ENCODE measurements around the gene RBPJL.
"Not testable (repeated sequence)": the region's sequence is repeated elsewhere in the genome, so short reads cannot be mapped to it uniquely, and the experiment has no call there.

Gene RBPJL

DNA sequence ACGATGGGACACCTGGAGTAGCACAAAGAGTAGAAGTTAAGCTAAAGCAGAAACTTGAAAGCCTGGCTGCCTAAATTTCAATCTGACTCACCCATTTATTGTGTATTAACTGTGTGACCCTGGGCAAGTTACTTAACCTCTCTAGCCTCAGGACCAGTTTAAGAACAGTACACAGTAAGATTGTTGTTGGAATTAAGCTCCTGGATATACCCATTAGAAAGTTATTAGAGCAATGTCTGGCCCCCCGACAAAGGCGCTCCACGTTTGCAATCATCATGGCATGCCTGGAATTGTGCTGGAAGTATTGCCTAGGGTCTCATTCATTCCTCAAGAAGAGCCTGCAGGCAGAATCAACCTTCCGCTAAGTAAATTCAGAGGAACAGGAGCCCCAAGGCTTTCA, 40.2 kb downstream of the RBPJL start:
- TF ChIP-seq CTCF (IDR thresholded peaks at IDR 0.05): no peak
- H3K4me2 ChIP-seq (ENCODE audit: low read length): peak overlapping the region; percentile 92
- peaks cover 36% of the 10 kb centered on the region for H3K4me1 ChIP-seq
- H3K27me3 ChIP-seq (ENCODE audit: control insufficient read depth, insufficient read depth, low read length): no peaks in the 10 kb centered on the region
- peak overlapping the region; percentile 75 for H3K4me3 ChIP-seq (ENCODE audit: low read depth, low read length)
- no peak overlapping the region for H2AFZ ChIP-seq
- H3K9ac ChIP-seq: no peak overlapping the region
- H3K27ac ChIP-seq: no peak overlapping the region
- H3K9me3 ChIP-seq (ENCODE audit: control insufficient read depth, low read length): no peaks in the 10 kb centered on the region
- H3K36me3 ChIP-seq (ENCODE audit: control insufficient read depth, insufficient read depth, low read length): no peaks in the 10 kb centered on the region
- no peaks in the 10 kb centered on the region for H3K79me2 ChIP-seq

- Histone ChIP-seq H3K4me2 (ENCODE audit: low read length) (peak overlapping the region; percentile 92), H3K79me2 (no peaks in the 10 kb centered on the region), H3K27me3 (ENCODE audit: control insufficient read depth, insufficient read depth, low read length) (no peaks in the 10 kb centered on the region), H3K9ac (peak overlapping the region; percentile 56), H3K9me3 (ENCODE audit: control insufficient read depth, low read length) (no peaks in the 10 kb centered on the region), H3K4me3 (ENCODE audit: low read depth, low read length) (peak overlapping the region; percentile 75), H3K4me1 (peaks cover 31% of the 10 kb centered on the region), H3K27ac (peak overlapping the region; percentile 34), H3K36me3 (ENCODE audit: control insufficient read depth, insufficient read depth, low read length) (no peaks in the 10 kb centered on the region), H2AFZ (peak overlapping the region; percentile 87)
- no peak for TF ChIP-seq CTCF (IDR thresholded peaks at IDR 0.05)
Observed at GRCh38 chr20:45347297-45347935, 40.8 kb downstream of the RBPJL start.

DNA sequence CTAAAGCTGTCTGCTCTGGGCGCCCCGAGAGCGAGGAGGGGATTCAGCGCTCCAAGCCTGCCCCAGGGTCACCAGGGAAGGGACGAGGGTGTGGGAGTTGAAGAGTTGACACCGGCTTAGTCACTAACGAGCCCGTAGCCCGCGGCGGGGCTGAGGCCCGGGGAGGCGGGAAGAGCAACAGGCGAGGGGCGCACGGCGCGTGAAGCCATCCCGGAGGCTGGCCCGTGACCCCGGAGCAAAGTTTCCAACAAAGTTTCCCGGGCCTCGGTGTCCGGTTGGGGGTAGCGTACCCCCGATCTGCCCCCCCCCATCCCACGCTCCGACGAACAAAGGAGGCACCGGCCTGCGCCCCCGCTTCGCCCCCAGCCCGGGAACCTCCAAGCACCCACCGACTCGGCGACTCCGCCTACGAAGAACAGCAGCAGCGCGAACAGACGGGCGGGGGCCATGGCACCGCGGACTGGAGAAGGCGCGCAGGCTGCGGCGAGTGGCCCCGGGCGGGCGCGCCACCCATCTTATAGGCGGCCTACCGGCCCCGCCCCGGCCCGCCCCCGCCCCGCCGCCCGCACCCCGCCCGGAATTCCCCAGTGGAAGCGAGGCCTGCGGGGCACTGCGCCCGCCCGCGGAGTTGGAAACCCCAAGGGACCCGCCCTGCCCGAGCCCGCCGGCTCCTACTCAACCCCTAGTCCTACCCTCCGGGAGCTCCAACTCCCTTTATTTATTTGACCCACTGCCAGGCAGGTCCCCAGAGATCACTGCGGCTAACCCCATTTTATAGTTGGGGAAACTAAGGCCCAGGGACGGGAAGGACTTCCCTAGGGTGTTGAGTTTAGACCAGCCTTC, 41.5 kb downstream of the RBPJL start, which contains the start of gene SDC4:
SDC4 (minus strand) TSS at position 489 of the 843 bp plus-strand sequence; CDS start at position 449, 40 bp downstream.
- Histone ChIP-seq H3K4me2 (ENCODE audit: low read length) (peak within 1 kb of the TSS; percentile 92), H3K4me1 (peaks cover 23% of the 10 kb centered on the region), H3K4me3 (ENCODE audit: low read depth, low read length) (peak within 1 kb of the TSS; percentile 75), H3K9me3 (ENCODE audit: control insufficient read depth, low read length) (no peaks in the 10 kb centered on the region), H3K9ac (peak within 1 kb of the TSS; percentile 56), H3K36me3 (ENCODE audit: control insufficient read depth, insufficient read depth, low read length) (no peaks in the 10 kb centered on the region), H3K27me3 (ENCODE audit: control insufficient read depth, insufficient read depth, low read length) (no peaks in the 10 kb centered on the region), H3K27ac (peak within 1 kb of the TSS; percentile 34), H2AFZ (peak within 1 kb of the TSS; percentile 87), H3K79me2 (no peaks in the 10 kb centered on the region)
- no peak for TF ChIP-seq CTCF (IDR thresholded peaks at IDR 0.05)

DNA sequence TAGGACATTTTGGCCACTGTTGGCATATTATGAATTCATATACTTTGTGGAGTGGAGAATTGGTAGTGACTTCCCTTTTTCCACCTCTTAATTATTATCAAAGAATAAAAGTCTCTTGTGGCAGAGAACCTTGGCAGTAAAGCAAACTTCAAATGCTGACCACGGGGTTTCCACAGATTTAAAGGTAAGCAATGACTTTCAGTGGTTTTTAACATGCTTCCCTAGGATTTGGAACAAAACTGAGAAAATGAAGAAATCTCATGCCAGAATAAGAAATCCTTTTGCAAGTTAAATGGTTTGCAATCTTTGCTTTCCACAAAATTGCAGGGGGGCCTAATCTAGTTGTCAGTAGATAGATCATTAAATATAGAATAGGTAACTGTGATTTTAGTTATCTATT, 43.6 kb downstream of the RBPJL start:
- TF ChIP-seq CTCF (IDR thresholded peaks at IDR 0.05): no peak
- Histone ChIP-seq H3K9me3 (ENCODE audit: control insufficient read depth, low read length) (no peaks in the 10 kb centered on the region), H3K79me2 (no peaks in the 10 kb centered on the region), H3K4me1 (peaks cover 10% of the 10 kb centered on the region), H3K4me3 (ENCODE audit: low read depth, low read length) (no peak overlapping the region), H3K27me3 (ENCODE audit: control insufficient read depth, insufficient read depth, low read length) (no peaks in the 10 kb centered on the region), H3K9ac (no peak overlapping the region), H3K4me2 (ENCODE audit: low read length) (no peak overlapping the region), H2AFZ (peak overlapping the region; percentile 16), H3K36me3 (ENCODE audit: control insufficient read depth, insufficient read depth, low read length) (no peaks in the 10 kb centered on the region), H3K27ac (no peak overlapping the region)

DNA sequence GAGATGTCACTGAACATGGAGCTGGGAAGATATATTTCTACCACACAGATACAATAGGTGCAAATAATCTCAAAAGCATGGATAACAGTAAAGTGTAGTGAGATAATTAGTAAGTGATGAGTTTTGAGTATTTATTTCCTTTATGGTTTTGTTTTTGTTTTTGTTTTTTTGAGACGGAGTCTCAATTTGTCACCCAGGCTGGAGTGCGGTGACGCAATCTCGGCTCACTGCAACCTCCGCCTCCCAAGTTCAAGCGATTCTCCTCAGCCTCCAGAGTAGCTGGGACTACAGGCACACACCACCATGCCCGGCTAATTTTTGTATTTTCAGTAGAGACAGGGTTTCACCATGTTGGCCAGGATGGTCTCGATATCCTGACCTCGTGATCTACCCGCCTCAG, 44.2 kb downstream of the RBPJL start:
- not testable (repeated sequence) for H3K4me2 ChIP-seq (ENCODE audit: low read length); H3K9ac ChIP-seq; H3K27ac ChIP-seq; H3K36me3 ChIP-seq (ENCODE audit: control insufficient read depth, insufficient read depth, low read length); H3K4me1 ChIP-seq; H3K79me2 ChIP-seq; H3K27me3 ChIP-seq (ENCODE audit: control insufficient read depth, insufficient read depth, low read length); H3K4me3 ChIP-seq (ENCODE audit: low read depth, low read length); H2AFZ ChIP-seq; H3K9me3 ChIP-seq (ENCODE audit: control insufficient read depth, low read length)

Data from parathyroid adenoma (tissue), 2 donors.